Neuronal stem cell (in vitro differentiated cells): ENCODE data around the gene PIK3C2G.

ENCODE experiments used
- DNase-seq: peaks from one replicate; pipeline ENCODE4 v3.0.0-alpha.2; 2013; ENCODE audit warnings: low spot score
- H2AFZ ChIP-seq: one replicate; pipeline ENCODE4 v1.6.1; 2013; ENCODE audit warnings: mild to moderate bottlenecking, low read length, inconsistent platforms
- H2AK5ac ChIP-seq: 2 replicates; pipeline ENCODE4 v1.6.1; 2013; ENCODE audit warnings: low read depth, mild to moderate bottlenecking, inconsistent platforms, low read length, moderate library complexity, mixed read lengths
- H2BK120ac ChIP-seq: 2 replicates; pipeline ENCODE4 v1.6.1; 2013; ENCODE audit warnings: low read depth, mild to moderate bottlenecking, inconsistent platforms, low read length, moderate library complexity, mixed read lengths
- H2BK12ac ChIP-seq: one replicate; pipeline ENCODE4 v1.6.1; 2013; ENCODE audit warnings: low read length, inconsistent platforms
- H2BK15ac ChIP-seq: 2 replicates; pipeline ENCODE4 v1.6.1; 2013; ENCODE audit warnings: mild to moderate bottlenecking, low read length, inconsistent platforms, mixed read lengths
- H2BK5ac ChIP-seq: one replicate; pipeline ENCODE4 v1.6.1; 2013; ENCODE audit warnings: inconsistent platforms, mild to moderate bottlenecking, low read length, moderate library complexity
- H3K14ac ChIP-seq: one replicate; pipeline ENCODE4 v1.6.1; 2013; ENCODE audit warnings: low read length, inconsistent platforms
- H3K18ac ChIP-seq: 2 replicates; pipeline ENCODE4 v1.6.1; 2013; ENCODE audit warnings: low read length, inconsistent platforms
- H3K23ac ChIP-seq: 2 replicates; pipeline ENCODE4 v1.6.1; 2013; ENCODE audit warnings: low read depth, mild to moderate bottlenecking, mixed read lengths, low read length, inconsistent platforms; ENCODE audit not compliant: poor library complexity
- H3K27ac ChIP-seq: replicated peaks from 3 replicates; pipeline ENCODE4 v1.5.1; 2013; ENCODE audit warnings: low read length, inconsistent platforms
- H3K27me3 ChIP-seq, 3 experiments: 2 replicates each; pipeline ENCODE4 v1.6.1; 2013; ENCODE audit warnings: low read length in 3 of 3, mild to moderate bottlenecking in 2 of 3, inconsistent platforms in 1 of 3, low read depth in 1 of 3, mixed read lengths in 1 of 3, moderate library complexity in 1 of 3; ENCODE audit not compliant: control insufficient read depth in 3 of 3, insufficient read depth in 3 of 3
- H3K36me3 ChIP-seq, 2 donors: replicated peaks in 1 of 2; 2 replicates each; pipeline ENCODE4 v1.6.1; 2013; ENCODE audit warnings: low read length in 2 of 2; ENCODE audit not compliant: control insufficient read depth in 2 of 2, insufficient read depth in 2 of 2
- H3K4ac ChIP-seq: 2 replicates; pipeline ENCODE4 v1.6.1; 2013; ENCODE audit warnings: inconsistent platforms, mild to moderate bottlenecking, low read length, moderate library complexity
- H3K4me1 ChIP-seq, 2 donors: 1 replicate in 1 of 2; 2 replicates in 1 of 2; pipeline ENCODE4 v1.6.1; 2013; ENCODE audit warnings: low read length in 2 of 2, low read depth in 1 of 2; ENCODE audit not compliant: control insufficient read depth in 2 of 2, insufficient read depth in 1 of 2
- H3K4me2 ChIP-seq: one replicate; pipeline ENCODE4 v1.6.1; 2013; ENCODE audit warnings: mild to moderate bottlenecking, low read length, inconsistent platforms; ENCODE audit not compliant: insufficient read depth, poor library complexity, severe bottlenecking
- H3K4me3 ChIP-seq, 2 donors: 2 replicates each; pipeline ENCODE4 v1.5.1; 2013; ENCODE audit warnings: low read length in 2 of 2, mild to moderate bottlenecking in 2 of 2, inconsistent platforms in 1 of 2, moderate library complexity in 1 of 2
- H3K79me1 ChIP-seq: one replicate; pipeline ENCODE4 v1.6.1; 2013; ENCODE audit warnings: low read depth, mild to moderate bottlenecking, inconsistent platforms, low read length, moderate library complexity
- H3K9ac ChIP-seq: one replicate; pipeline ENCODE4 v1.6.1; 2013; ENCODE audit warnings: mild to moderate bottlenecking, low read depth, low read length, inconsistent platforms; ENCODE audit not compliant: poor library complexity
- H3K9me3 ChIP-seq, 2 donors: replicated peaks in 1 of 2; 2 replicates each; pipeline versions ENCODE3 to v1.6.1; 2013; ENCODE audit warnings: low read length in 2 of 2, mild to moderate bottlenecking in 2 of 2, inconsistent platforms in 1 of 2, low read depth in 1 of 2, mixed read lengths in 1 of 2, moderate library complexity in 1 of 2; ENCODE audit not compliant: control insufficient read depth in 2 of 2, insufficient read depth in 1 of 2
- H4K8ac ChIP-seq: one replicate; pipeline ENCODE4 v1.6.1; 2013; ENCODE audit warnings: low read depth, mild to moderate bottlenecking, inconsistent platforms, low read length, moderate library complexity
- H4K91ac ChIP-seq: one replicate; pipeline ENCODE4 v1.6.1; 2013; ENCODE audit warnings: low read length, low read depth, mild to moderate bottlenecking, inconsistent platforms; ENCODE audit not compliant: poor library complexity
- WGBS, 2 donors: extraction: QIAGEN DNeasy Blood & Tissue Kit; methylation state at CpG; one replicate each; pipeline ENCODE4 v1.1.7; 2013; ENCODE audit warnings: missing lambda C conversion rate in 2 of 2, mixed read lengths in 1 of 2; ENCODE audit not compliant: insufficient read length in 2 of 2, insufficient replicate concordance in 1 of 2; ENCODE audit errors: extremely low coverage in 2 of 2; 5-methylcytosine and 5-hydroxymethylcytosine counted together

Gene PIK3C2G

DNA sequence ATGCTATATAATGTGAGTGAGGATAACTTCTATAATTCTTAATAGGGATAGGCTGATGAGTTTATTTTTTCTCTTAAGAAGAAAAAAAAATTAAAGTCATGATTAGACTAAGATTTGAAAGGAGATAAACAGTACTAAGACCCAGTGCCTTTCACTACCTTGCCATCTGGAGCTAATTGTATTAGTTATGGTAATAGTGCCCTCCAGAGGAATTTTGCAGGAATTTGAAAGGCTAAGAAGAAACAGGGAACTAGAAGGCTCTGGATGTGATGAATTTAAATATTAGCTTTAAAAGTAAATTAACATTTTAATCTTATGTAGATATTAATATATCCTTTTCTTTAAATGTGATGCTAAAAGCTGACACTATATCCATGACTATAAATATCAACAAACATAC is 36.6 kb upstream of the PIK3C2G start:
- H3K4me1 ChIP-seq = no peaks in the 10 kb centered on the region
- H2AFZ ChIP-seq = no peak overlapping the region
- no peaks in the 10 kb centered on the region for H3K36me3 ChIP-seq
- no peaks in the 10 kb centered on the region for H3K79me1 ChIP-seq
- H3K4me3 ChIP-seq = no peak overlapping the region
- no peak overlapping the region for H3K27ac ChIP-seq
- no peak overlapping the region for H3K23ac ChIP-seq
- no peaks in the 10 kb centered on the region for H3K9me3 ChIP-seq
- H3K9ac ChIP-seq = no peak overlapping the region
- no peak overlapping the region for H2BK120ac ChIP-seq
- no peak overlapping the region for H3K4ac ChIP-seq
- H3K4me2 ChIP-seq = no peak overlapping the region
- no peak overlapping the region for H3K14ac ChIP-seq
- H4K91ac ChIP-seq = no peak overlapping the region
- no peak overlapping the region for H3K18ac ChIP-seq
- no peaks in the 10 kb centered on the region for H3K27me3 ChIP-seq
- H4K8ac ChIP-seq = no peak overlapping the region
- peak; percentile 33 for DNase-seq
- no peak overlapping the region for H2BK12ac ChIP-seq
- H2BK15ac ChIP-seq = no peak overlapping the region
- H2BK5ac ChIP-seq = no peak overlapping the region
- no peak overlapping the region for H2AK5ac ChIP-seq

DNA sequence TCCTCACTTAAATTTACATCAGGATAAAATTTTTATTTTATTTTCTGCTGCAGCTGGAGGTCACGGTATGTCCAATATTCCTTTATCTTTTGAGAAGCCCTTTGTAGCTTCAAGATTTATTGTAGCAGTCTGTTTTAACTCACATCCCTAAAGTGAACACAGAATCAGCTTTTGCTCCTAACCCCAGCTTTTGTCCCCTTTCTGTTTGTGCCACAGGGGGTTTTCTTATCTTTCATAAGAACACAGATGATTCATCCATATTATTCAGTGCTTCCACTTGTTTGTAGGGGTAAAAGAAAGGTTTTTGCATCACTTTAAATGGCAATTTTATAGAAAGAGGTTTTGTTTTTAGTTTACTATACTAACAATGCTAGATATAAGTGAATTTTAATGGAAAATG is 21.8 kb upstream of the PIK3C2G start:
- no CpG with 5 or more reads among the region's 1 CpG for WGBS, 2 donors
- H2BK5ac ChIP-seq = no peak overlapping the region
- H3K4me3 ChIP-seq = no peak overlapping the region

DNA sequence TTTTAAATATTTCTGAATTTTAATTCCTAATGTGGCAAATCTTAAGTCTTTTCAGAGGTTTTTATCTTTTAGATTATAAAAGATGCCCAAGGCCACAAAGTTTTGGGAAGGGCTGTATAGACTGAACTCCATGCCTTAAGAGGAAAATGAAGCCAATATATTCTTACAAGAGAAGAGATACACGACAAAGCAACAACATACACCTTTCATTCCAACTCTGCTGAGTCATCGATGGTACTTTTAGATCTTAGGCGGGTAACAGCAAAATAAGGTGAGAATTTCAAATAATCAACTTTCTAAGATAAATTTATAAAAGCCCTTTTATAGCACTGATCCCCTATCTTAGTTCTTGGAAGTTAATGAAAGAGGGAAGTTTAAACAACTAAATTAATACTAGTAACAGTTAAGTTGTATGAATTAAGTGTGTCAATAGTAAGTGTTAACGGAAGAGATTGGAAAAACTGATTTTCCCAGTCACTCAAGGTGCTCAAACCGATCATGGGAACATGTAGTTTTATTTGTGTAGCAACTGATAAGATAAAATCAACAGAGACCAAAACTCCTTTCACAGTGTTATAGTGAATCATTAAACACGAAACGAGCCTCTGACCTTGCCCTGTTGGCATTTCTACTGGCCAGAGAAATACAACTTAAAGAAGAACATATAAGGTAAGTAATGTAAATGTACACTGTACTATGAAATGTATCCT is 18.8 kb upstream of the PIK3C2G start:
- H2BK120ac ChIP-seq = no peak overlapping the region
- H3K27ac ChIP-seq = no peak overlapping the region
- no peak overlapping the region for H4K8ac ChIP-seq
- no peak overlapping the region for H3K23ac ChIP-seq
- H2BK12ac ChIP-seq = no peak overlapping the region
- no peaks in the 10 kb centered on the region for H3K36me3 ChIP-seq
- H2AK5ac ChIP-seq = no peak overlapping the region
- no peak overlapping the region for H2AFZ ChIP-seq
- H3K9me3 ChIP-seq = peaks cover 3% of the 10 kb centered on the region in 2 donors
- H2BK15ac ChIP-seq = no peak overlapping the region
- no CpG with 5 or more reads among the region's 7 CpGs for WGBS, 2 donors
- no peak overlapping the region for H3K18ac ChIP-seq
- H3K9ac ChIP-seq = no peak overlapping the region
- no peak overlapping the region for H3K4ac ChIP-seq
- no peak overlapping the region for H2BK5ac ChIP-seq
- H3K4me3 ChIP-seq = no peak overlapping the region
- H3K27me3 ChIP-seq = no peaks in the 10 kb centered on the region
- no peaks in the 10 kb centered on the region for H3K4me1 ChIP-seq
- no peak overlapping the region for H3K14ac ChIP-seq
- no peaks in the 10 kb centered on the region for H3K79me1 ChIP-seq
- H3K4me2 ChIP-seq = no peak overlapping the region
- H4K91ac ChIP-seq = no peak overlapping the region
- no peak for DNase-seq

More for the DNA sequence above, 21.8 kb upstream of the PIK3C2G start:
- no peak overlapping the region for H3K4ac ChIP-seq
- H3K14ac ChIP-seq = no peak overlapping the region
- H3K18ac ChIP-seq = no peak overlapping the region
- no peak overlapping the region for H3K23ac ChIP-seq
- no peak for DNase-seq
- no peak overlapping the region for H2BK120ac ChIP-seq
- no peak overlapping the region for H4K91ac ChIP-seq
- H4K8ac ChIP-seq = no peak overlapping the region
- no peaks in the 10 kb centered on the region for H3K79me1 ChIP-seq
- H2AK5ac ChIP-seq = no peak overlapping the region
- H3K4me2 ChIP-seq = no peak overlapping the region
- H3K9me3 ChIP-seq = peaks cover 3% of the 10 kb centered on the region in 2 donors
- H2BK12ac ChIP-seq = no peak overlapping the region
- no peaks in the 10 kb centered on the region for H3K36me3 ChIP-seq
- H3K4me1 ChIP-seq = no peaks in the 10 kb centered on the region
- no peaks in the 10 kb centered on the region for H3K27me3 ChIP-seq
- no peak overlapping the region for H2BK15ac ChIP-seq
- H3K27ac ChIP-seq = no peak overlapping the region
- no peak overlapping the region for H3K9ac ChIP-seq
- H2AFZ ChIP-seq = peak overlapping the region; percentile 29

DNA sequence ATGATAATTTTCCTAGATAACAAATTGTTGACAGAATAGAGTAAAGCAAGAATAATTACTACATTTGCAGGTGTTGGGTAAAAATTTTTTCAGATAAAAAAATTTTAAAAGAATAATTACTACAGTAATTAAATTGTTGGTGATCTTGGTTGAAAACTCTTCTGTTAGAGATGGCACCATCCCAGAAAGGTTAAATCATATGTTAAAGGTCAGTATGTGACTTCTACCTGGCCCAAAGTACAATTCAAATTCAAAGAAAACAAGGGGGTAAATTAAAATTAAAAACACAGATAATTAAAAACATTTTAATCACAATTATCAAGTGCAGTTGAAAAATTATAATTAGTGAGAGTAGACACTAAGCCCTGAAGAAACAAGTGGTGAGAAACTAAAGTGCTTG is 18.1 kb upstream of the PIK3C2G start:
- H2AFZ ChIP-seq = no peak overlapping the region
- H3K4me1 ChIP-seq = no peaks in the 10 kb centered on the region
- H3K18ac ChIP-seq = no peak overlapping the region
- H2BK5ac ChIP-seq = no peak overlapping the region
- DNase-seq = no peak
- no peak overlapping the region for H3K4me2 ChIP-seq
- no peaks in the 10 kb centered on the region for H3K79me1 ChIP-seq
- H2BK12ac ChIP-seq = no peak overlapping the region
- H3K27ac ChIP-seq = no peak overlapping the region
- no peaks in the 10 kb centered on the region for H3K27me3 ChIP-seq
- H2AK5ac ChIP-seq = no peak overlapping the region
- H4K8ac ChIP-seq = no peak overlapping the region
- no peak overlapping the region for H4K91ac ChIP-seq
- no peak overlapping the region for H3K9ac ChIP-seq
- H3K14ac ChIP-seq = no peak overlapping the region
- no peak overlapping the region for H3K4ac ChIP-seq
- no peak overlapping the region for H3K23ac ChIP-seq
- no peak overlapping the region for H2BK15ac ChIP-seq
- H3K4me3 ChIP-seq = no peak overlapping the region
- H3K9me3 ChIP-seq = peaks cover 0 to 3% of the 10 kb centered on the region in 2 donors
- H3K36me3 ChIP-seq = no peaks in the 10 kb centered on the region
- no peak overlapping the region for H2BK120ac ChIP-seq
